HG02840 (cell line): ENCODE measurements around the gene ROBO1.

Experiments used
- ATAC-seq: cut with Tn5 transposase; IDR thresholded peaks from one replicate; pipeline ENCODE4 v1.9.1; 2021; ENCODE audit warnings: mild to moderate bottlenecking, moderate library complexity, moderate number of reproducible peaks; ENCODE audit not compliant: unreplicated experiment, low FRiP score

Gene ROBO1

DNA sequence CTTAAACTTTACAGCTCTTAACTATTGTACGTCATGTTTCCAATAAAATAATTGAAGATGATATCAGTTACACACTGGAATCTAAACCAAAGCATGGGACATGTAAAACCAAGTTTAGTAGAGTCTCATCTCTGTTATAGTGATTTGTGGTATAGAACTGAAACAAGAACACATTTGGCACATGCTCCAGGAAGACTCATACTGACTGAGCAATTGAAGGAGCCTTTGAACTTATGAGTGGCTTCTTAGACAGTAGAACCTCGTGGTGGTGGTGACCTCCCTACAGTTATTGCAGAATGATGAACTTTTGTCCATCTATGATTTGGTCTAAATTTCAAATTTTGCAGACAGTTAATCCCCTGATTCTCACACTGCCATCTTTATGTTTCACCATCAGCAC is 729.7 kb downstream of the ROBO1 start:
- no peak for ATAC-seq

DNA sequence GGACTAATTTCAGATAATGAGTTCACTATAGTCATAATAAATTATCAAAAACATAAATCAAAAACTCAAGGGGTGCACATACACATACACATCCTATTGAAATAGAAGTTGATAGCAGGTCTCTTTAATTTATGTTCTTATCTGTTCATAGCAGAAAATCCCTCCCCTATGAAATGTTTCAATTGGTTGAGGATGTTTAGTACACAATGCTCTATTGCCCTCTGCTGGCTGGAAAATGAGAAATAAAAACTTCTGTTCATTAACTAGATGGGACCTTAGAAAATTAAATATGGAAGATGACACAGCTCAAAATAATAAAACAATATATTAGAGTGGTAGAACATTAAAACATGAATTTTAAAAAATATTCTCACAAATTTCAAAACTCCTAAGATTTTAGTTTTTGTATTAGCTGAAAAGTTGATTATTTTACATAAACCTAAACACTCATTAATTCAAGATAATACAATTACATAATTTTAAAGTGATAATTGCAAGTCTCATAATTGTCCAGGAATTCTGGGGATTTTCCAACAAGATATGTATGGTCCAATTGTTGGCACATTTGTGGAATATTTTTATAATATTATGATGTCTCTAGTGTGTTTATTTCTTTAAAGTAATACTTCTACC is 735.0 kb downstream of the ROBO1 start:
- ATAC-seq, result no peak

DNA sequence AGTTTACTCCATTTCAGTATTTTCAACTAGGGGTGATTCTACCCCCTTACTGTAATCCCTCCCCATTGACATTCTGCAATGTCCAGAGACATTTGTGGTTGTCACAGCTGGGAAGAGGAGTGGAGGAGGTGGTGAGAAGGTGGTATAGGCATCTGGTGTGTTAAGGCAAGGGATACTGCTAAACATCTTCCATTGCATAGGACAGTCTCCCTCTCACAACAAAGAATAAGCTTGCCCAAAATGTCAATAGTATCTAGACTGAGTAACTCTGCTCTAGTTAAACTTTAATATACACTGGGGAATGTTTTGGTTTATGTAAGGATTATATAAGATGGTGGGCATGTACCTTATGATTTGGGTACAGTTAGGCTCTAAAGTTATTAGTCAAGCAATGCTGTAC is 737.6 kb downstream of the ROBO1 start:
- no peak for ATAC-seq

DNA sequence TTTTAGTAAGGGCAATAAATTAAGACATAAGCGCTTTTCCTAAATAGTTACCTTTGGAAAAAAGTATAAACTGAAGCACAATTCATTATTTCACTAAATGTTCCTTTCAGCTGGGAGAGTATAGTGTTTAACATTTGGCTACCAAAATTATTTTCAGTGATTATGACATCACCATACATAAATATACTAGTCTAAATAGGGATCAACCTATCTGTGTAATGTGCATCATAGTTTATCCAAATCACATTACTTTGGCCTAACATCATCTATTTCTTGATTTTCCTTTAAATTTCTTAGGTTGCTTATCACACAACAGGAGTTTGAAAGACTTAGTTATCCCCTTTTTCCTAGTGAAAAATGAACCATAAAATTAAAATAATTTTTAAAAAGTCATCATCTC is 738.9 kb downstream of the ROBO1 start:
- ATAC-seq, result no peak

DNA sequence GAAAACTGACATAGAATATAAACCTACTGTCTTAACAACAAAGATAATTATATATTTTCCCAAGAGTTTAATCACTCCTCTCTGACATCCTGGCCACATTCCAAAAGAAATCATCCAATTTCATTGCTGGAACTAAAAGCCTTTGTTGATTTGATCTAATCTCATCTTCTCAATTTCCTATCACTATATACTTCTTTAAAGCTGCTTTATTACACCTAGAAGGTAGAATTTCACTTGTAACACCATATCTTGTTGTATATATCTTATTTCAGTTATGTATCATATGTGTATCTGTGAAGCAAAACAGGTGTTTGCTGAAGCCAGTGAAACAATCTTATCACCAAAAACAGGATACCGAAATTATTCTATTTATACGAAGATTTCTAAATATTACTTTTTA is 740.2 kb downstream of the ROBO1 start:
- ATAC-seq, result no peak

DNA sequence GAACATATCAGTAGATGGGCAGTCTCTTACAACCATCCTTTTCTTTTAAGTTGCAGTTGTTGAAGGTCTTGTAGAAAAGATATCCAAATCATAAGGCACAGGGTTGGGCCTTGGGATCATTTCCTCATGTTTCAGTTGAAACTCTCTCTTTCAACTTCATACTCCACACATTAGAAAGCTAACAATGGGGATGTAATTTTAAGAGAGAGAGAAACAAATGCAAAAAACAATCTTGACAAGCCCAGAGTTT is 747.9 kb downstream of the ROBO1 start:
- no peak for ATAC-seq

DNA sequence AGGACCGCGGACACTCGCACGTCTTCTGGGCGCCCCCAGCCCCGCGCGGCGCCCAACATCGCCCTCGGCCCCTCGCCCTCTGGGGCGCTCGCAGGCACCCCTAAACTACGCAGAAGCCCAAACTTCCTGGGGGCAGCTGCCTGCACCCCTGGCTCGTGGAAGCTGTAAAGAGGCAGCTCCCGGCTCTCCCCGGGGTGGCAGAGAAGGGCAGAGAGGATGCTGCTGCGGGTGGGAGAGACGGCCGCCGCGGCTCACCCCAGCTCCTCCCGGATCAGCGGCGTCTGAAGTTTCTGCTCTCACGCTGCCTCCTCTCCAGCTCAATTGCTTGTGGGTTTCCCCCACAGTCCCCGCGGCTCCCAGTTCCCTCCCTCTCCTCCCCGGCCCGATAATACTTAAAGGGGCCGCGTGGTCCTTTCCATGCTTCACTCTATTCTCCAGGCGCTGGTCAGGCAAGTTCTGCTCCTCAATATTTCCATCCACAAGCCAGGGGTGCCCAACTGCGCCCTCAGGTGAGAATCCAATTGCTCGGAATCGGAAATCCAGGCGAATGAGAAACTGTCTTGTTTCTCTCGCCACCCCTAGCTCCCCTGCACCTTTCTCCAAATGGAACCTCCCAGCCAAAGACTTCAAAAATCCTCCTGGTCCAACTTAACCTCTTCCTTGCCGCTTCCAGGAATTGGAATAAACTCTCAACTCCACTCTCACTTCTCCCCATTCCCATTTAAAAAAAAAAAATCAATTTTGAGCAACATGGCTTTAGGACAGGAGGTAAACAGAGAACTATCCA is 748.5 kb downstream of the ROBO1 start:
- peak; percentile 59 for ATAC-seq

DNA sequence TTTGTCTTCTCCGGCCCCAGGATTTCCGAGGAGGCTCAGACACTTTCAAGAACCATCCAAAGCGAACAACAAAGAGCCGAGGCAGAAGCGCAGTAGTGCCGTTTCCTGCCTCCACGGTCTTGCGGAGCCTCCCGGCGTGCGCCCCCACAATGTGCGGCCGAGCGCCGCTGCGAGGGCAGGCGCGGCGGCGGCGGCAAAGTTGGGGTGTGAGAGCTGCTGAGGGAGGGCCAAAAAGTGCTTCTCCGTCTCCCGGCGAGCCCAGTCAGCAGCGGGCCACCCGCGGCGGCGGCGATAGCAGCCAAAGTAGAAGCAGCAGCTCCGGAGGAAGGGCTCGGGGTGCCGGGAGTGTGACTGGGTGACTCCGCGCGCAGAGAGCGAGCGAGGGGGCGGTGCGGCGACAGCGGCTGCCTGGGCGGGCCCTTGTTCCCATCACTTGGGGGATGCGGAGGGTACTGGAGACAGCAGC is 749.1 kb downstream of the ROBO1 start:
- no peak for ATAC-seq

DNA sequence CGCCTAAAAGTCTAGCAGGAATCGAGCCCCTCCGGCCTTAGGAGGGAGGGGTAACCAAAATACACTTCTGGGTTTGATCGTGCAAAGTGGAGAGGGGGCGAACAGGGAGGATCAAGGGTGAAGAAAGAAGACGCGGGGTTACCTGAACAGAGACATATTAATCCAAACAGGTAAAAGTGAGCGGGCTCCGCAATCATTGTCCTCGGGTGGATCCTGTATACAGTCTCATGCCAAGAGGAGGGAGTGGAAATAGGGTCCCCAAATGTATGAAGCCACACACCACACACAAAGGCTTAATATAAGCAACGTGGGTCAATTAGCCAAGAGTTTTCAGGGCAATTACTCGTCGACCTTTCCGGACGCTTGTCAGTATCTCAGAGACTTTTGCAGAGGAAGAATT is 749.5 kb downstream of the ROBO1 start:
- no peak for ATAC-seq

DNA sequence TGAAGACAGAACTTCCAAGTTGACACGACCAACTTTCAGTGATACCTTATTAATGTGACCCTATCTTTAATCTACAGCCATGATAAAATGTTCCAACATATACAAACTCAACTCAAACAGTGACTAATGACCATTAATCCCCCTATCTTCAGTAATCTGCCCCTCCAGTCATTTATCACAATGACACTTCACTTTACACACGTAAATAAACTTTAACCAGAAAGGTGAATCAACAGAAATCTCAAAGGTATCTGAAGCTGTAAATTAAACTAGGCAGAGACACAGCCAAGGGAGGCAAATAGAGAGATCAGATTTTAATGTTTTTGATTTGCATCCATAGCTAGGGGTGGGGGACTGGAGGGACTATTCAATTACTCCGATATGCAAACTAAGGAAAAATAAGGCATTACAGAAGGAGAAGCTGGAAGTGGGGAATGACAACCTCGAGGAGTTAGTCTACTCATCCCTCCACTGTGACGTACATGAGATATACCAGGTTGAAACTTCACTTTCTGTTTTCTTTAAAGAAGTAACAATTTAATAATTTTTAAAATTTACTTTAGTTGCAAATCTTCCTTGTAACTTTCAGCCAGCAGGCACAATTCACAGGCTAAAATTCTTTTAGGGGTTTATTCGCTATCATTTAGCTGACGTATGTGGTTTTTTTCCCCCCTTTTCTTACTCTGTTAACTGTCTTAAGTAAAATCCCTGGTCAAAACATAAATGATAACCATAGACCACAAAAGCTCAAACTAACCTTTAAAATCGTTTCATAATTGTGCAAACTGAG is 751.0 kb downstream of the ROBO1 start:
- ATAC-seq, result no peak

DNA sequence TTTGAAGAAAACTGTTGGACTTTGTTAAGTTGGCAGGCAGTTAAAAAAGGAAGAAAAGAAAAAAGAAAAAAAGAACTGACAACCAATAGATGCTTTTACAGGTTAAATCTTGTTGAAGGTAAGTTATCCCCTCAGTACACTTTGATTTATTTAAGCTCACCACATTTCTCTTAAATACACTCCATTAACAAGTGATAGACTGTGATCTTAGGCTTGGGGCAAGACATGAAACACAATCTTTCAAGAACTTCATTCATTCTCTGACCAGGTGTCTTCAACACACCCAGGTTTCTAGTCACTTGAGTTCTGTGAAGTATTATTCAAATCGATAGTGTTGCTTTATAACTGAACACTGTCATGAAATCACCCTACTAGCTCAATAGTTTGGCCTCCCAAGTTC is 751.9 kb downstream of the ROBO1 start:
- no peak for ATAC-seq

DNA sequence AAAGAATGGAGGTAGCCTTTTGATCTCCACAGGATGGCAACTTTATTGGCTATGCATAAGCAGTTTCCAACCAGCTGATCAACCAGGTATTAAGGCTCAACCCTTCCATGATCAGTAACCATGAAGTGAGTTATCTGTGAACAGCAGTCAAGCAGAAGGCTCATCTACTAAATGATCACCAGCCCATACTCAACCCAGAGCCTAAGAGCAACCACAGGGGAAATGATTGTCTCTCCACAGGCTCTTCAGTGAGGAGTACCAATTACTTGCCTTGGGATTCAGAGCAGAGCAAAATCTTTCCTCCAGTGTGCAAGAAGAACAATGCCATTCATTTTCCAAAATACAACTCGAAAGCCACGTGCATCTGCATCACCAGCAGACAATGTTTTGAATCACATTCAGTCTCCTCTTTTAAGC is 754.8 kb downstream of the ROBO1 start:
- no peak for ATAC-seq

DNA sequence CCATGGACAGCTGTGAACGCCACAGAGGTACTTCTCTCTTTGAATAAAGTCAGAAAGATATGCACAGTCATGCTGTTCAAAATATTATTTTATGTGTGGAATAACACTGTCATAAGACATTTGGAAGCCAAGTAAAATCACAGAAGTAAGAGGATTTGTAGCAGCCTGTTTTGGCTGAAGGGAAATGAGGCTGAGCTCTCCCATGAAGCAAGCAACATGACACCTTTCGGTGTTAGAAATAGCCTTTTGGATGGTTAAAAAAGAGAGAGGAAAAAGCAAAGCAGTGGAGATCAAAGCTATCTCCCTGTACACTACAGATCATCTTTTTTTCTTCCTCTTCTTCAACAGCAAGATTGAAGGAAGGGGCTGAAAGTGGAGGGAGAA is 755.3 kb downstream of the ROBO1 start:
- ATAC-seq, result no peak

DNA sequence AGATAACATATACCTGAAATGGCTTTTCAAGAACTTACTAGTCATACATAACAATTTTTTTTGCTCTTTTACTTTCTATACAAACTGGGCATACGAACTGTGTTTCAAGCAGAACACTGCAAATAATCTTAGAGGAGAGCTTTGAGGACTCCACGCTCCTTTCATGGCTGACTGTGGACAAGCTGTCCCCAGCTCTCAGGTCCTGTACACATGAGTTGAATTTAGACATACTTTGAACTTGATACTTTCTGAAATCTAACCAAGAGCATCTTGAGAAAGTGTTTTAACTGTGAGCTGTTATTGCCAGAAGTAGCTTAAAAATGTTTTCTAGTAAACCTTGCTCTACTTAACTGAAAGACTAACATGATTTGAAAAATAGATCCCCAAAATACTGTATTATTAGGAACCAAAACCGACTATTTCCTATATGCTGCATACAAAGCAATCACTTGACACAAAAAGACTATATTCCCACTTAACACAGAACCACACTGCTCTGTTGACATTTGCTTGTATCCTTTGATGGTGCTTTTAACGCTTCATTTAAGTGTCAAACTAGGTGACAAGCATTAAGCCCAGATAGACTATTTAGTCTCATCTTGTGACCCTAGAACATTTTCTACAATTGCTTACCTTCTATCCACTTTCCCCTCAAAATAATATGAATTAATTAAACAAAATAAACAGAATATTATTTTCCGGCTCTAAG is 755.8 kb downstream of the ROBO1 start:
- no peak for ATAC-seq

DNA sequence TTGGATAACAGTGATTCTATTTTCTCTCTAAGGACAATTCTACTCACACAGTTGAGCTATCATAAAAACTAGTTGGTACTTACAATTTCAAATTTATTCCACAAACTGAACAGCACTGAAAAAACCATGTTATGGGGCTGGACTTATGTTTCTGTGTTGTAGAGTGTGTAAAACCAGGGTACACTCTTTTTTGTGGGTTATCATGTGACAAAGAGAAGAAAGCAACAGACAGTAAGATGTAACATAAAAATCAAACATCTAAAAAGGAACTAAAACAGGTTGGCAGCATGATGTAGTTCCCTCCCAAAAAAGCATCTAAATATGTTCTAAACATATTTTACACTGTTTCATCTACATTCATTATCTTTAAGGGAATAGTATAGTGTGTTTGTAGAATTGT is 757.9 kb downstream of the ROBO1 start:
- ATAC-seq, result no peak

DNA sequence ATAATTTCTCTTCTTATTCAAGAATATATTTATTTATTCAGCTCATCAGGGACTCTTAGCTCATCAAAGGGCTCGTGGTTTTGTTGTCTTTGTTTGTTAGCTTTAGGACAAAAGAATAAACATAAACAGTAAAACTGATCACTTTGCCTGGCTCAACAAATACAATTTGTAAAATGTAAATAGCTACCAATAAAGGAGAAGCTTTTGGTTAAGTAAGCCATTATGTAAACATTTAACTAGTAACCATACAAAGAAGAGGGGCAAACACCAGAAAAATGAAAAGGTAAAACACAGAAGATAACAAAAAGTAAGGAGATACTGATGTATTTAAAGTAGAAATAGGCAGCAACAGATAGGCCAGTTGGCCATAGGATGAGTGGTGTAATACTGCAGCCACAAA is 761.7 kb downstream of the ROBO1 start:
- no peak for ATAC-seq

DNA sequence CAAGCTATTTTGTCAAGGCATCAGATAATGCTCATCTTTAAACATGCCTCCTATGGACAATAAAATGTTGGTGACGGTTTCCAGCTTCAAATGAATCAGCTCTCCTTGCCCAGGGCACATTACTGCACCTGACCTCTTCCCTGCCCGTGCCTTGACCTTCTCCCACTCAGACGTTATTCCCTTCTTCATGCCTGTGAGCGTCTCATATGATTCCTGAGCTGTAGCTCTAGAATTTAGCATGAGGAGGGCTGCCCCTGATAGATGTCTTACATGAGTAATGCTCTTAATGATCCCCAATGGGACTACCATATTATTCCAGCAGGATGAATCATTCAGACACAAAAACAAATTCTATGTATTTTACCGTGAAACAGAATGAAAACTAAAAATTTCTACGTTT is 762.7 kb downstream of the ROBO1 start:
- ATAC-seq, result no peak

DNA sequence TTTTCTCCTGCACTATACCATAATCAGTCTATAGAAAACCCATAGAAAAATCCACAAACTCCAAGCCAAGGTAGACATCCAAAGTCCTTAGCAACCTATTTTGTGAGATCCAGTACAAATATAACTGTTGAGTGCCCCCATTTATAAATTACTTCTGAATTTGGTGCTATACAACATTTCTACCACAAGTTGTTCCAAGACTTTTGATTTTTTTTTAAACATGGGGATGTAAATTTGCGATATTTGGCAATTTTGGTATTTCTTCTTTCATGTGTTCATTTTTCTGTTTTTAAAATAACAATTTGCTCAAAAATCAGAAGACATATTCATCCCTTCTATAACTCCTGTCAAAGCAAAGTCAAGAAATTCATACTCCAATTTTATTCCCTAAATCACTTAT is 763.8 kb downstream of the ROBO1 start:
- ATAC-seq, result no peak

DNA sequence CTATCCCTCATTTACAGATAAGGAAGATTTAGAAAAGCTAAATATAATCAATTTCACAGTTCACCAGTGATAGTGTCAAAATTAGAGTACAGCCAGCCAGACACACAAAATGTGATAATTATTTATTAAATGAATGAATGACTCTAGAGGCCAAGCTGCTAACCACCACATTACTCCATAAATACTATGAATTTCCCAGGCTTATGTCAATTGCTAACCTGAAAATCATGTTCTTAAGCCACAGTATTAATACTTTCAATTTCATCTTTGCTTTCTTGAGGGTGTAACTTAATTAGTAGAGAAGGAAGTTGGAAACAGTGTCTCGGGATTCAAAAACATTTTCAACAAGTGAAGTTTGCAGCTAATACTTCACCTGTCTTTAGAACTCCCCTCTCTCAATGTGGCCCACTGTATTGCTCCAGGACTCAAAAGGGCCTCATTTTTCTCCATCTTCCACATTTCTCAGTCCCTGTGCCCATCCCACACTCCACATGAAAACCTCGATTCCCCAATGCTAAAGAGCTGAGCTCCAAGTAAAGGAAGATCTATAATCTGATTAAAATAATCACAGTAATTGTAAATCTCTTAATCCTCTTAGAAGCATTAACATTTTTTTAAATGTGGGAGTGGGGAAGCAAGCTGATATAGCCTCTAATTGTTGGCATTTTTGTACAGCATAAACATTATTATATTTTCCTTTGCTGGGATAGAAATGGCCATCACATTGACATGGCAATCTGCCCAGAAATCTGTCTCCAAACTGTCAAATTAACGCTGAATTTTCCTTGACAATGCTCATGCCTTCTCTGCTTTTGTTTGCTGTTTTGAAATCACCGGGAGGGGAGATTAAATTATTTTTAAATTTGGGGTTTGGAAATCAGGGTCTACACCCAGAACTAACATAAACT is 765.1 kb downstream of the ROBO1 start:
- no peak for ATAC-seq

DNA sequence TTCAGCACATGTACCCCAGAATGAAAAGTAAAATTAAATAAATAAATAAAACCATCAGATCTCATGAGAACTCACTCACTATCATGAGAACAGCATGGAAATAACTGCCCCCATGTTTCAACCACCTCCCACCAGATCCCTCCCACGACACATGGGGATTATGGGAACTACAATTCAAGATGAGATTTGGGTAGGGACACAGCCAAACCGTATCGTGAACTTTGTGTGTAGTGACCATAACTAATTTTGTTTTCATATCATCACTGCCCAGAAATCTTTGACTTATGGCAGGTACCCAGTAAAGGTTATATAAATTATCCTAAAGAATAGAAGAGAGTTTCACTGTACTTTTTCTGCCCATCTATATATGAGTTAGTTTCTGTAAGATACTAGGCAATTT is 766.5 kb downstream of the ROBO1 start:
- ATAC-seq, result no peak
